GM23248 (cell line): ENCODE measurements around the gene SLC9A2. TPM values are rescaled to one million over a fixed set of nuclear protein-coding genes. Genes with fewer than 3 reads are reported as not detected.

Source experiments
- DNase-seq: peaks from one replicate; pipeline ENCODE4 v3.0.0-alpha.2; 2015
- H2AFZ ChIP-seq: fragments of 200-600 bp; sonication (generic); 2 replicates; pipeline ENCODE4 v1.6.1; 2016; ENCODE audit warnings: antibody characterized with exemption
- H3F3A ChIP-seq: fragments of 200-600 bp; sonication (generic); 2 replicates; pipeline ENCODE4 v1.6.1; 2016; ENCODE audit warnings: mild to moderate bottlenecking, antibody characterized with exemption, mixed run types; ENCODE audit not compliant: insufficient read depth
- H3K27ac ChIP-seq: fragments of 200-600 bp; sonication (generic); 2 replicates; pipeline ENCODE4 v1.5.1; 2016; ENCODE audit warnings: mild to moderate bottlenecking
- H3K27me3 ChIP-seq: fragments of 200-600 bp; sonication (generic); replicated peaks from 2 replicates; pipeline ENCODE4 v1.6.1; 2016; ENCODE audit warnings: mild to moderate bottlenecking; ENCODE audit not compliant: insufficient read depth
- H3K36me3 ChIP-seq: fragments of 200-600 bp; sonication (generic); 2 replicates; pipeline ENCODE4 v1.6.1; 2016; ENCODE audit warnings: low read depth, mild to moderate bottlenecking
- H3K4me1 ChIP-seq: fragments of 200-600 bp; sonication (generic); 2 replicates; pipeline ENCODE4 v1.6.1; 2016; ENCODE audit warnings: mild to moderate bottlenecking; ENCODE audit not compliant: insufficient read depth
- H3K4me2 ChIP-seq: fragments of 200-600 bp; sonication (generic); one replicate; pipeline ENCODE4 v1.6.1; 2016; ENCODE audit warnings: mild to moderate bottlenecking; ENCODE audit not compliant: unreplicated experiment
- H3K4me3 ChIP-seq: fragments of 200-600 bp; sonication (generic); 2 replicates; pipeline ENCODE4 v1.5.1; 2016; ENCODE audit warnings: mild to moderate bottlenecking
- H3K79me2 ChIP-seq: fragments of 200-600 bp; sonication (generic); 2 replicates; pipeline ENCODE4 v1.6.1; 2016; ENCODE audit warnings: mild to moderate bottlenecking; ENCODE audit not compliant: insufficient read depth
- H3K9ac ChIP-seq: fragments of 200-600 bp; sonication (generic); 2 replicates; pipeline ENCODE4 v1.6.1; 2016; ENCODE audit warnings: mild to moderate bottlenecking
- H3K9me2 ChIP-seq: fragments of 200-600 bp; sonication (generic); 2 replicates; pipeline ENCODE4 v1.6.1; 2016; ENCODE audit warnings: mixed run types, mild to moderate bottlenecking, moderate library complexity; ENCODE audit not compliant: insufficient read depth
- H3K9me3 ChIP-seq: fragments of 200-600 bp; sonication (generic); one replicate; pipeline ENCODE4 v1.6.1; 2017; ENCODE audit warnings: low read depth
- H4K20me1 ChIP-seq: fragments of 200-600 bp; sonication (generic); 2 replicates; pipeline ENCODE4 v1.6.0; 2016; ENCODE audit not compliant: insufficient read depth
- EZH2 ChIP-seq: fragments of 200-600 bp; sonication (generic); IDR thresholded peaks from 2 replicates; pipeline ENCODE4 v1.6.1; 2018; ENCODE audit warnings: antibody characterized with exemption, mild to moderate bottlenecking; ENCODE audit not compliant: insufficient read depth, poor library complexity, severe bottlenecking
- EZH2phosphoT487 ChIP-seq: fragments of 200-600 bp; sonication (generic); IDR thresholded peaks from 2 replicates; pipeline ENCODE4 v1.6.1; 2018; ENCODE audit warnings: antibody characterized with exemption, moderate library complexity, mild to moderate bottlenecking, low read depth; ENCODE audit not compliant: insufficient read depth
- WGBS, 2 experiments: methylation state at CpG; one replicate each; pipeline ENCODE4 v1.1.6; 2015 to 2017; ENCODE audit warnings: low lambda C conversion rate in 2 of 2, low coverage in 1 of 2; ENCODE audit errors: missing lambda C conversion rate in 2 of 2; 5-methylcytosine and 5-hydroxymethylcytosine counted together
- in situ Hi-C: fragments of 300-500 bp; cut with MboI; formaldehyde crosslinking; loops from 2 replicates; pipeline ENCODE4 v1.15.0; 2020
- polyA plus RNA-seq: library from polyadenylated mRNA; unstranded; fragments of >200 nt; fragmentation: Nextera tagmentation; extraction: Ambion mirVana; gene quantifications from 2 replicates; pipeline ENCODE4 v1.2.1, GENCODE V29; 2016
- total RNA-seq: library from RNA; depleted of rRNA; stranded (reverse); fragments of >200 nt; shearing (Covaris generic); gene quantifications from 2 replicates; pipeline ENCODE4 v1.2.3, GENCODE V29; 2014; rRNA removed

SLC9A2 gene
- total and polyA plus RNA-seq, 2 experiments from 2014 or later: not detected

- Histone ChIP-seq H3K27me3 (no peaks in the 10 kb centered on the region; the same call in 1 of the 2 replicates), H3K27ac (no peak overlapping the region), H3K79me2 (no peaks in the 10 kb centered on the region), H3K4me1 (no peaks in the 10 kb centered on the region), H3K4me3 (no peak overlapping the region), H3K4me2 (no peak overlapping the region), H4K20me1 (0 out of 2 replicates have a peak, but pooled peaks cover 3% of the 10 kb centered on the region), H3K36me3 (no peaks in the 10 kb centered on the region), H3K9me2 (no peaks in the 10 kb centered on the region), H3K9ac (no peak overlapping the region), H2AFZ (no peak overlapping the region), H3F3A (no peaks in the 10 kb centered on the region), H3K9me3 (no peaks in the 10 kb centered on the region)
- DNase-seq: no peak
- in situ Hi-C loops: no loop called here
- 86 to 94% methylated on average over 3 of the region's 3 CpGs for WGBS, 2 experiments
- TF ChIP-seq EZH2: no peak
- no peak for TF ChIP-seq EZH2phosphoT487
These were observed 135.2 kb downstream of the SLC9A2 start for GRCh38 chr2:102754456-102755145.

- Histone ChIP-seq H3F3A (no peaks in the 10 kb centered on the region), H3K4me1 (no peaks in the 10 kb centered on the region), H3K4me2 (no peak overlapping the region), H3K36me3 (no peaks in the 10 kb centered on the region), H4K20me1 (0 out of 2 replicates have a peak, but pooled peaks cover 3% of the 10 kb centered on the region), H3K27ac (no peak overlapping the region), H3K9me3 (no peaks in the 10 kb centered on the region), H3K9me2 (no peaks in the 10 kb centered on the region), H3K27me3 (no peaks in the 10 kb centered on the region; the same call in 1 of the 2 replicates), H2AFZ (no peak overlapping the region), H3K9ac (no peak overlapping the region), H3K79me2 (no peaks in the 10 kb centered on the region), H3K4me3 (no peak overlapping the region)
- 74 to 81% methylated on average over 4 of the region's 4 CpGs for WGBS, 2 experiments
- no peak for DNase-seq
- no peak for TF ChIP-seq EZH2
- no peak for TF ChIP-seq EZH2phosphoT487
- in situ Hi-C loops: no loop called here
These were observed 135.9 kb downstream of the SLC9A2 start for GRCh38 chr2:102755284-102755683.

GRCh38 chr2:102758439-102758838 lies 139.1 kb downstream of the SLC9A2 start:
- Histone ChIP-seq H3K9me3 (no peaks in the 10 kb centered on the region), H3K79me2 (no peaks in the 10 kb centered on the region), H3K9ac (no peak overlapping the region), H3K27me3 (no peaks in the 10 kb centered on the region; the same call in 1 of the 2 replicates), H3K4me2 (no peak overlapping the region), H3K4me1 (no peaks in the 10 kb centered on the region), H3K27ac (no peak overlapping the region), H3K4me3 (no peak overlapping the region), H3K36me3 (no peaks in the 10 kb centered on the region), H2AFZ (no peak overlapping the region), H4K20me1 (0 out of 2 replicates have a peak, but pooled peaks cover 3% of the 10 kb centered on the region), H3K9me2 (no peaks in the 10 kb centered on the region), H3F3A (no peaks in the 10 kb centered on the region)
- in situ Hi-C loops: no loop called here
- no peak for DNase-seq
- TF ChIP-seq EZH2phosphoT487 (no peak), EZH2 (no peak)

Other genes starting within 250 kb of the SLC9A2 start
- gene IL18RAP, start 196.4 kb upstream of the SLC9A2 start, total RNA-seq: not detected in 2 replicates
- 0.11 TPM in 1 of 2 replicates, not detected in the other for gene IL18RAP, start 196.4 kb upstream of the SLC9A2 start, polyA plus RNA-seq
- gene SLC9A4, start 146.3 kb upstream of the SLC9A2 start, total RNA-seq: not detected in 2 replicates
- gene SLC9A4, start 146.3 kb upstream of the SLC9A2 start, polyA plus RNA-seq: not detected in 2 replicates
- gene TMEM182, start 142.5 kb downstream of the SLC9A2 start, total RNA-seq: 1.0 and 3.6 TPM in 2 replicates
- 2.2 and 2.3 TPM in 2 replicates for gene TMEM182, start 142.5 kb downstream of the SLC9A2 start, polyA plus RNA-seq